Endothelial cell of umbilical vein (primary cell): ENCODE data around the gene CYBC1. TPM values are rescaled to one million over a fixed set of nuclear protein-coding genes. Genes with fewer than 3 reads are reported as not detected.

Source experiments
- BruUV-seq: library from RNA; stranded (reverse); fragments of 400-500 nt; replicated peaks from 2 replicates; lab custom pipeline; 2021; lab: Mats Ljungman, UMichigan
- CTCF ChIA-PET: fragments of 300-600, 350-600 bp; sonication (Branson Sonifier 250); formaldehyde crosslinking; loops from one replicate; lab custom pipeline; 2021; ENCODE audit warnings: antibody characterized with exemption, inconsistent platforms; lab: Charles Lee
- POLR2A ChIA-PET: fragments of 300-600, 350-600 bp; sonication (Branson Sonifier 250); formaldehyde crosslinking; loops from one replicate; lab custom pipeline; 2021; ENCODE audit warnings: antibody characterized with exemption, inconsistent platforms; lab: Charles Lee
- DNase-seq: peaks from one replicate; pipeline ENCODE4 v3.0.0-alpha.2; 2011; ENCODE audit warnings: low read depth, low spot score
- FAIRE-seq: peaks from 2 replicates; lab custom pipeline; 2011; peaks lifted over from hg19 to GRCh38; lab: Jason Lieb, UNC
- H2AFZ ChIP-seq: 2 replicates; pipeline ENCODE4 v1.6.0; 2012; ENCODE audit warnings: low read depth, low read length, control low read depth, inconsistent platforms
- H3K27ac ChIP-seq: 2 replicates; pipeline ENCODE4 v1.5.1; 2011; ENCODE audit warnings: low read depth, mild to moderate bottlenecking, control low read depth, low read length, moderate library complexity; ENCODE audit not compliant: insufficient read depth
- H3K27me3 ChIP-seq, 2 experiments: 2 replicates each; pipeline versions ENCODE4 v1.6.0 to v1.6.1; 2011; ENCODE audit warnings: low read length in 2 of 2, mixed read lengths in 1 of 2; ENCODE audit not compliant: control insufficient read depth in 2 of 2, insufficient read depth in 2 of 2
- H3K36me3 ChIP-seq, 2 experiments: 2 replicates in 1 of 2; 3 replicates in 1 of 2; pipeline ENCODE4 v1.5.1; 2011; ENCODE audit warnings: low read length in 2 of 2, mild to moderate bottlenecking in 1 of 2, moderate library complexity in 1 of 2; ENCODE audit not compliant: control insufficient read depth in 2 of 2, insufficient read depth in 2 of 2; ENCODE audit errors: extremely low read depth in 1 of 2
- H3K4me1 ChIP-seq: 3 replicates; pipeline ENCODE4 v1.5.1; 2011; ENCODE audit warnings: mild to moderate bottlenecking, low read length; ENCODE audit not compliant: control insufficient read depth, insufficient read depth; ENCODE audit errors: extremely low read depth
- H3K4me2 ChIP-seq: 2 replicates; pipeline ENCODE4 v1.6.1; 2011; ENCODE audit warnings: low read length, control low read depth, mixed read lengths; ENCODE audit not compliant: insufficient read depth
- H3K4me3 ChIP-seq, 3 experiments: fragments of 200-600 bp in 1 of 3; sonication (generic), shearing (Covaris generic) in 1 of 3; replicated peaks in 1 of 3; 2 replicates each; pipeline ENCODE4 v1.5.1; 2011 to 2016; ENCODE audit warnings: control low read depth in 3 of 3, low read length in 3 of 3, mild to moderate bottlenecking in 2 of 3, inconsistent platforms in 1 of 3, low read depth in 1 of 3, moderate library complexity in 1 of 3; ENCODE audit not compliant: insufficient read depth in 1 of 3
- H3K79me2 ChIP-seq: 2 replicates; pipeline ENCODE4 v1.6.0; 2012; ENCODE audit warnings: low read length, inconsistent platforms; ENCODE audit not compliant: control insufficient read depth, insufficient read depth
- H3K9ac ChIP-seq: replicated peaks from 2 replicates; pipeline ENCODE3; 2011; ENCODE audit warnings: low read length, control low read depth; ENCODE audit not compliant: insufficient read depth; ENCODE audit errors: extremely low read depth
- H3K9me1 ChIP-seq: replicated peaks from 3 replicates; pipeline ENCODE4 v1.6.0; 2011; ENCODE audit warnings: mild to moderate bottlenecking, low read length; ENCODE audit not compliant: control insufficient read depth, insufficient read depth; ENCODE audit errors: extremely low read depth
- H3K9me3 ChIP-seq: replicated peaks from 2 replicates; pipeline ENCODE4 v1.5.1; 2012; ENCODE audit warnings: low read length, inconsistent platforms; ENCODE audit not compliant: control insufficient read depth, insufficient read depth
- H4K20me1 ChIP-seq: replicated peaks from 2 replicates; pipeline ENCODE3; 2011; ENCODE audit warnings: mild to moderate bottlenecking, low read length; ENCODE audit not compliant: control insufficient read depth, insufficient read depth; ENCODE audit errors: extremely low read depth
- EZH2 ChIP-seq: IDR thresholded peaks from 2 replicates; pipeline ENCODE4 v1.6.1; 2012; ENCODE audit warnings: borderline replicate concordance, low read depth, mild to moderate bottlenecking, moderate library complexity, low read length, inconsistent platforms; ENCODE audit not compliant: severe bottlenecking
- FOS ChIP-seq: IDR thresholded peaks from 2 replicates; pipeline ENCODE4 v1.6.1; 2011; ENCODE audit warnings: mild to moderate bottlenecking, low read length, moderate library complexity, borderline replicate concordance; ENCODE audit not compliant: insufficient read depth
- GATA2 ChIP-seq: IDR thresholded peaks from 2 replicates; pipeline ENCODE4 v1.7.0; 2011; ENCODE audit warnings: low read depth, mild to moderate bottlenecking, moderate library complexity, mixed read lengths, low read length; ENCODE audit not compliant: insufficient read length, insufficient read depth
- JUN ChIP-seq: IDR thresholded peaks from 2 replicates; pipeline ENCODE4 v1.6.1; 2011; ENCODE audit warnings: borderline replicate concordance, low read depth; ENCODE audit not compliant: insufficient read length, insufficient read depth
- MYC ChIP-seq: IDR thresholded peaks from one replicate; pipeline ENCODE4 v1.6.1; 2011; ENCODE audit warnings: mild to moderate bottlenecking, low read depth, low read length
- POLR2A ChIP-seq: IDR thresholded peaks from 2 replicates; pipeline ENCODE4 v1.6.1; 2012; ENCODE audit warnings: low read depth, mild to moderate bottlenecking, control low read depth, low read length
- POLR2AphosphoS5 ChIP-seq: IDR thresholded peaks from 2 replicates; pipeline ENCODE4 v1.6.1; 2012; ENCODE audit warnings: low read depth, mild to moderate bottlenecking, control low read depth, low read length, moderate library complexity; ENCODE audit not compliant: insufficient read depth
- dilution Hi-C: fragments of 300-500 bp; cut with MboI; formaldehyde crosslinking; loops from one replicate; pipeline ENCODE4 v1.15.0; 2019; ENCODE audit warnings: low sequenced_read_pairs; ENCODE audit not compliant: extremely low pct_ligation_motif_present
- intact Hi-C: fragments of 100-400 bp; cut with micrococcal nuclease; formaldehyde crosslinking; loops from one replicate; pipeline ENCODE4 v1.10.0; 2022
- polyA plus RNA-seq, 4 experiments: library from polyadenylated mRNA; depleted of rRNA in 3 of 4; stranded (reverse) in 3 of 4; unstranded in 1 of 4; fragments of >200 nt; gene quantifications; 2 replicates each; pipeline versions ENCODE4 v1.2.1 to v1.2.3, GENCODE V29; 2011 to 2012; ENCODE audit warnings: missing spikeins in 1 of 4
- total RNA-seq: library from RNA; stranded (reverse); gene quantifications from 2 replicates; pipeline ENCODE4 v1.2.3, GENCODE V29; 2021
- TF ChIP-seq, protein P1 (sequence below): IDR thresholded peaks from 2 replicates; pipeline ENCODE4 v1.6.1; 2011; ENCODE audit not compliant: insufficient read depth, insufficient read length
- TF ChIP-seq, protein P2 (sequence below), 2 donors: IDR thresholded peaks; 1 replicate in 1 of 2; 2 replicates in 1 of 2; pipeline ENCODE4 v1.5.1; 2011; ENCODE audit warnings: low read length in 2 of 2, mild to moderate bottlenecking in 2 of 2, moderate library complexity in 2 of 2, control low read depth in 1 of 2, inconsistent platforms in 1 of 2, low read depth in 1 of 2; ENCODE audit not compliant: insufficient read depth in 1 of 2; ENCODE audit errors: extremely low read depth in 1 of 2

Gene CYBC1
- total and polyA plus RNA-seq, 2 donors (not counting 3 experiments of a cell fraction or from before 2014, with no cell fraction given): 71.8 to 81.5 TPM

DNA sequence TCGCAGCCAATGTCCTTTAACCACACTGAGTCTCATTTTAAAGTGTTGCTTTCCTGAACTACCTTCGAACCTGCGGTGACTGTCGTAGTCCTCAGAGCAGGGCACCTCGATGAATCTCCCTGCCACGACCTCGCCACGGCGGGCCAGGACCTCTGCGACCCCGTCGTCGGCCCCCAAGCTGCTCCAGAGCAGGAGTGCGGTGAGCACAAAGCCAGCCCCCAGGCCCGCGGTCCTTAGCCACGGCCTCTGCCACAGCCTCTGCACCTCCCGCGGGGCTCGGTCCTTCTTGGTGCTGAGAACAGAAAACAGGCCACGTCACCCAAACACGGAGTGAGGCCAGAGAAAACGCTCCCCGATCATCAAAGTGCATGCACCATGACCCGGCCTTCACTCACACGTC, 35.2 kb downstream of the CYBC1 start:
- CTCF ChIA-PET: interaction anchor here (0.8 kb wide), 2 partner anchors 65 to 168 kb away, joined by 3 to 4 read pairs; no protein-coding TSS in a partner anchor
- H4K20me1 ChIP-seq: no peaks in the 10 kb centered on the region
- H3K4me1 ChIP-seq: peaks cover 12% of the 10 kb centered on the region

More for the DNA sequence above, 35.2 kb downstream of the CYBC1 start:
- POLR2A ChIA-PET: no interaction called here
- DNase-seq: no peak
- no peaks in the 10 kb centered on the region for H3K27me3 ChIP-seq
- no TSS peak for BruUV-seq
- intact Hi-C loops: loop anchor here (5.0 to 10.0 kb wide), 3 partner anchors 118 to 381 kb away; partner anchors contain the start of genes DCXR and RAC3
- no peak overlapping the region for H3K9ac ChIP-seq
- H3K4me2 ChIP-seq: no peak overlapping the region
- H2AFZ ChIP-seq: no peak overlapping the region
- no peak overlapping the region for H3K27ac ChIP-seq
- H3K9me1 ChIP-seq: no peaks in the 10 kb centered on the region
- TF ChIP-seq EZH2 (no peak), MYC (no peak), GATA2 (no peak), JUN (no peak), FOS (no peak), POLR2A (no peak), POLR2AphosphoS5 (no peak)
- TF ChIP-seq, protein P1, sequence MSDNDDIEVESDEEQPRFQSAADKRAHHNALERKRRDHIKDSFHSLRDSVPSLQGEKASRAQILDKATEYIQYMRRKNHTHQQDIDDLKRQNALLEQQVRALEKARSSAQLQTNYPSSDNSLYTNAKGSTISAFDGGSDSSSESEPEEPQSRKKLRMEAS: no peak
- TF ChIP-seq, protein P2, sequence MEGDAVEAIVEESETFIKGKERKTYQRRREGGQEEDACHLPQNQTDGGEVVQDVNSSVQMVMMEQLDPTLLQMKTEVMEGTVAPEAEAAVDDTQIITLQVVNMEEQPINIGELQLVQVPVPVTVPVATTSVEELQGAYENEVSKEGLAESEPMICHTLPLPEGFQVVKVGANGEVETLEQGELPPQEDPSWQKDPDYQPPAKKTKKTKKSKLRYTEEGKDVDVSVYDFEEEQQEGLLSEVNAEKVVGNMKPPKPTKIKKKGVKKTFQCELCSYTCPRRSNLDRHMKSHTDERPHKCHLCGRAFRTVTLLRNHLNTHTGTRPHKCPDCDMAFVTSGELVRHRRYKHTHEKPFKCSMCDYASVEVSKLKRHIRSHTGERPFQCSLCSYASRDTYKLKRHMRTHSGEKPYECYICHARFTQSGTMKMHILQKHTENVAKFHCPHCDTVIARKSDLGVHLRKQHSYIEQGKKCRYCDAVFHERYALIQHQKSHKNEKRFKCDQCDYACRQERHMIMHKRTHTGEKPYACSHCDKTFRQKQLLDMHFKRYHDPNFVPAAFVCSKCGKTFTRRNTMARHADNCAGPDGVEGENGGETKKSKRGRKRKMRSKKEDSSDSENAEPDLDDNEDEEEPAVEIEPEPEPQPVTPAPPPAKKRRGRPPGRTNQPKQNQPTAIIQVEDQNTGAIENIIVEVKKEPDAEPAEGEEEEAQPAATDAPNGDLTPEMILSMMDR (IDR thresholded peaks at IDR 0.05; ENCODE audit: extremely low read depth in 1 of 2, insufficient read depth in 1 of 2, low read depth in 1 of 2, low read length in 2 of 2): no peak
- dilution Hi-C loops: no loop called here
- no peak for FAIRE-seq
- no peaks in the 10 kb centered on the region for H3K36me3 ChIP-seq
- H3K9me3 ChIP-seq: no peaks in the 10 kb centered on the region
- H3K79me2 ChIP-seq: no peaks in the 10 kb centered on the region
- H3K4me3 ChIP-seq: no peak overlapping the region
